Left kidney (tissue), 2 donors: ENCODE measurements around the gene TENM4. TPM values are rescaled to one million over a fixed set of nuclear protein-coding genes. Genes with fewer than 3 reads are reported as not detected.
A peak's percentile ranks its signal among the peaks of the same experiment; 100 is the strongest.

ENCODE experiments used
- DNase-seq: peaks from one replicate; pipeline ENCODE4 v3.0.0-alpha.2; 2013
- polyA plus RNA-seq: library from polyadenylated mRNA; unstranded; fragments of 120-200 nt; gene quantifications from one replicate; pipeline ENCODE4 v1.2.1, GENCODE V29; 2013; ENCODE audit not compliant: insufficient read length

Gene TENM4
- polyA plus RNA-seq, 1 donor = 24.5 TPM

DNA sequence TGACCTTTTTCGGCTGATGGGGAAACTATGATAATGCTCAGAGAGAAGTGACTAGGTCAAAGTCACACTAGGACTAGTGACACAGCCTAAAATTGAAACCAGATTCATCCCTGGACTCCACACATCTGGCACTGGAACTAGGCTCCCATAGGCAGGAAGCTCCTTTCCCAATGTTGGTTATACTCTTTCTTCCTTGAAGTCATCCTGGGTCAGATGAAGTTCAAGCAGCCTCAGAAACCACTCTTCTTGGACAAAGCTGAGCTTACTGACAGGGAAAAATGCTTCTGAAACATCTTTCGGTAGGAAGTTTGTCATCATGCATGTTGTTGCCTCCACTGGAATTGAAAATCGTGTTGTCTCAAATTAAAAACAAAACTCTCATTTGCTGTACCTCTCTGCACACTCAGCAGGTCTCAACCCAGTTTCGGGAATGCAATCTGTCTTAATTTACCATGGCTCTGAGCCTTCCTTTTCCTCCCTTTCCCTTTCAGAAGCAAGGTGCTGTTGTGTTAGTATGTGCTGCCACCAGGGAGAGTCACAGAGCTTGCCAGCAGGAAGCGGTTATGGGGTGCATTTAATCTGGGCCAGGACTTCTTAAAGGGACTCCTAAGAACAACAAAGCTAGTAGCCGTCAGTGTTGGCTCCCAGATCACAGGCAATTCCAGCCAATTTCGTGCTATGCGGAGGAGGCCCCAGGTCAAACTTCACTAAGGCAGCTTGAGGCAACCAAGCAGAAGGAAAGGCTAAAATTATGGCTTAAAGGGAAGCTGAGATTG, 384.8 kb downstream of the TENM4 start:
- DNase-seq = no peak

- DNase-seq = no peak
Measured at GRCh38 chr11:79054636-79055035, 386.2 kb downstream of the TENM4 start.

DNA sequence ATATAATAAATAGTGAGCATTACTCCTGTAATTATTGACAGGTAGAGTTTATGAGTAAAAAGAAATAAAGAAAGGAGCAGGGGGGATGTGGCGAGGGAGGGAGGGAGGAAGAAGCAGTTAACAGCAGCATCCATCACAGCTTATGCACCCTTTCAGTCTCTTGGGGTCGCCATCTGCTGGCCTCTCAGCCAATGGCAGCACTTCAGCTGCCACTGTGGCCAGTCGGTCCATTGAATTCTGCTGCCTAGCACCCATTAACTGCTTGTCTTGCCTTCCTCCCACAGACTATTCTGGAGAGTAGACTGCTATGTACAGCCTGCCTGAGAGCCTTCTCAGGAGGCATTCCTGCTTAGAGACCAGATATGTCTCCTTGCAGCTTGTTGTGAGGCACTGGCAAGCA, 388.3 kb downstream of the TENM4 start:
- no peak for DNase-seq

GRCh38 chr11:79050786-79051185, 390.0 kb downstream of the TENM4 start:
- no peak for DNase-seq

DNA sequence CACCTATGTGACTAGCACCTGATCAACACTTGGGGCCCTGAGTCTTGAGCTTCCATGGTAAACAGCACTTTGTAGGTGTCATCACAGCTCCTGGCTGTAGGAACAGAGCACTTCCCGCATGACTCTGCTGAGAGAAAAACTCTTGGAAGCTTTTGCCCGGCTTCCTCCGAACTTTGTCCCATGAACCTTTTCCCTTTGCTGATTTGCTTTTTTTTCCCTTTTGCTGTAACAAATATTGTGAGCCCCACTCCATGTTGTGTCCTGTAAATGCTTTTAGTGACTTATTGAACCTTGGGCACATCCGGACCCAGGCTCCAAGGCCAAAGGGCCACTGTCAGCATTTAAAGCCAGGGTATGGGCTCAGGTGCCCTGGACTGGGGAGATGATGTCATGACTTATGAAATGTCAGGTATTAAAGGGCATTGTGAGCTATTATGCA, 391.1 kb downstream of the TENM4 start:
- no peak for DNase-seq

- no peak for DNase-seq
Measured at GRCh38 chr11:79047980-79048379, 392.9 kb downstream of the TENM4 start.

- DNase-seq = no peak
Measured at GRCh38 chr11:79047321-79047720, 393.5 kb downstream of the TENM4 start.

DNA sequence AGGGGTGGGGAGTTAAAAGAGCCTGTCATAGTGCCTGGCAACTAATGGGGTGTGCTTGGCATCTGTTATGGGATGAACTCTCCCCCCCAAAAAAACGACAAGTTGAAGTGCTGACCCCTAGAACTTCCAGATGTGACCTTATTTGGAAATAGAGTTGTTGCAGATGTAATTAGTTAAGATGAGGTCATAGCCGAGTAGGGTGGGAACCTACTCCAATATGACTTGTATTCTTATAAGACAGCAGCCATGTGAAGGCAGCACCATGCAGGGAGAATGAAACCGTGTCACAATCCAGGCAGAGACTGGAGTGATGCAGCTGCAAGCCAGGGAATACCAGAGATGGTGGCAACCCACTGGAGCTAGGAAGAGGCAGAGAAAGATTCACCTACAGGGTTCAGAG, 394.5 kb downstream of the TENM4 start:
- no peak for DNase-seq

GRCh38 chr11:79045800-79046304, 395.0 kb downstream of the TENM4 start:
- no peak for DNase-seq

GRCh38 chr11:79045018-79045799, 395.6 kb downstream of the TENM4 start:
- DNase-seq = no peak

GRCh38 chr11:79044201-79044600, 396.6 kb downstream of the TENM4 start:
- no peak for DNase-seq

DNA sequence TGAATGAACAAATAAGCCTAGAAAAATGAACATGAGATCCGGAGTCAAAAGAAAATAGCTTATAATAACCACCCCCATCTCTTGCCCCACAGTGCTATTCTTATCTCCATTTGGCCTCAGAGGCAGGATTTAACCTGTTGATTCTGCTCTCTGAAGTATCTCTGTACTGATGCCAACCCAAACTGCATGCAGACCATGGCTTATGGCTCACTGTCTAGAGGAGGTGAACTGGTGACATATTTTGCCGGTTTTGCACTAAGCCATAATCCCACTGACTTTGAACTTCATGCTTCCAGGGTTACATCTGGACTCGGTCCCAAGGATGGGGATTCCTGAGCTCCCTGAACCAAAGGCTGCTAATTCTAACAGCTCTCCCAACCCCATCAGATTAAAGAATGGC, 397.1 kb downstream of the TENM4 start:
- no peak for DNase-seq

GRCh38 chr11:79042824-79043223, 398.0 kb downstream of the TENM4 start:
- no peak for DNase-seq

- DNase-seq = no peak
Measured at GRCh38 chr11:79040348-79040747, 400.5 kb downstream of the TENM4 start.

DNA sequence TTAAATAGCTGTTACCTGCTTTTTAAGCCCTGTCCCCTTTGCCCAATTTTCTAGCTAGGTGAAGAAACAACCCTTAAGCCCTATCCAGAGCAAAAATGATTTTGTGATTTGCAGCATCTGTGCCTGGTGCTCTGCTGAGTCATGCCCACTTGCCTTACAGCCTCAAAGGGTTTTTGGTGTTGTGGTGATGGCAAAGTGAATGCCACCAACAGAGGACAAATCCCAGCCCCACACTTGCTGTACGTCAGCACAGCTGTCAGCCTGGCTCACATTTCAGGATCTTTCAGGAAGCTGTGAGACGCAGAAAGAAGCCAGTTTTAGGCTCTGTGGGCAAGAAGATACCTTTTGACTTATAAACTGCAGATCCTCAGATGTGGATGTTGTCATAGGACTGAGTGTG, 401.7 kb downstream of the TENM4 start:
- no peak for DNase-seq

- no peak for DNase-seq
Measured at GRCh38 chr11:79035881-79036280, 404.9 kb downstream of the TENM4 start.

- DNase-seq = no peak
Measured at GRCh38 chr11:79033833-79034232, 407.0 kb downstream of the TENM4 start.

GRCh38 chr11:79030448-79030847, 410.4 kb downstream of the TENM4 start:
- DNase-seq = peak; percentile 64

- DNase-seq = no peak
Measured at GRCh38 chr11:79028225-79028624, 412.6 kb downstream of the TENM4 start.

DNA sequence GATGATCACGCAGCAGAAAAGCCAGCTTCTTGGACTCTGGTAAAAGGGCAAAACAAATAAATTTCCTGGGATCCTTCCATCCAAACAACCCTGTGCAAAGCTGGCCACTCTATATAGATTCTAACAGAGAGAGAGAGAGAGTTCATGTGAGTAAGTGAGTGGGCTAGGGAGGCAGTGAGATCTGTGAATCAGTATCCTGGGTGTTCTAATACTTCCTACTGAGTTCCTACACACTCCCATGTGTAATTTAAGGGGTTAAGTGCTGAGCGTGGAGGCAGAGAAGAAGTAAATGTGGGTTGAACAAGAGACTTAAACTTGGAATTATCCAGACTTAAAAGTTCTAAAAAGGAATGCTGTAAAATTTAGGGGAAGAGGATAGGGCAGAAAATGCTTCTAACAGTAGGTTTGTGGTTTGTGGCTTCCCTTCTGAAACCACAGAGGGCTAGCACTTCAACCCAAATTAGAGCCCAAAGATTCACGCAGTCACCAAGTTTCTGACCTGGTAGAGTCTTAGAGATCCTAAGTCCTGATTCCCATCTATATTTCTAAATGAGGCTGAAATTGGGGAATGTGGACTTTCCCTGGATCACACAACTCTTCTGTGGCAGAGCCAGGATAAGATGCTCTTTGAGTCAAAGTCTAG, 413.9 kb downstream of the TENM4 start:
- DNase-seq = no peak

DNA sequence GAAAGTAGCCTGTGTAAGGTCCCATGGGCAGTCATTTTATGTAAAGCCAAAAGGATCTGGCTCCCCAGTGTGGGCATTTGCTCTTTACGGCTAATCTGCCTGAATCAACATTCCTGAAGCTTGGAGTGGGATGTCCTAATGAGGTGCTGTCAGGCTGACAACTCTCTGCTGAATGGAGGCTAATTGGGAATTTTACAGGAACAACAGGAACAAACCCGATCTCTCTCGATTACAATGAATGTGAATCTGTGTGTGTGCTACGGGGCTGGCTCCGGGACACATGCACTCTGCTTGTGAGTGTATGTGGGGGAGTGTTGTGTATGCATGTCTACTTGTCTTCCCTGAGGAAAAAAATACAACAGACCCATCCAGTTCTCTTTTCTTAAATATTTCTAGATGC, 415.2 kb downstream of the TENM4 start:
- peak; percentile 24 for DNase-seq

GRCh38 chr11:79025097-79025496, 415.7 kb downstream of the TENM4 start:
- DNase-seq = no peak

- DNase-seq = no peak
Measured at GRCh38 chr11:79022265-79022664, 418.6 kb downstream of the TENM4 start.
